ENCODE results near the gene KCNK16. TPM values are rescaled to one million over a fixed set of nuclear protein-coding genes. Genes with fewer than 3 reads are reported as not detected.

KCNK16 gene
- total RNA-seq, 4 donors from 2014 or later, result not detected

DNA sequence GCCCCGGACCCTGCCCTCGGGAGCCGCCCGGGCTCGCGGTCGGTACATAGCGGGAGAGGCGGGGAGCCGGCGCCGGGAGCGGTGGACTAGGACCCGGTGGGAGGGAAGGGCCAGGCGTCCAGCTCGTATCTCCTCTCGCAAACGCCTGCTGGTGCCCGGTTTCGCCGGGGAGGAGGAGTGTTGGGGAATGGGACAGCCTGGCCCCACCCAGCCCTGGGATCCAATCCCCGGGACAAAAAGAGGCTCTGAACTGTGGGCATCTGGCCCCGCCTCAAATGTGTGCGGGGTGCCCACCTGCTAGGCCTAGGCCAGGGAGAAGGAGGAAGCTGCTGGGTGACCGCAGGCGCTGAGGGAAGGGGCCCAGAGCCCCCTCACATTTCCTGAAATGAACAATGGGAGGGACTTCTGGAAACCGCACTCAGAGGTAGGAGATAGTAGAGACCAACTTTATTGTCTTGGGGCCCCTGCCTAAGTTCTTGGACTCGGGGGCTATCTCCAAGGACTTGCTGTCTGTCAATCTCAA is 8.2 kb downstream of the KCNK16 start, which contains the start of gene KCNK17:
Gene KCNK17 (minus strand): TSS at position 147 of the 523 bp plus-strand sequence. CDS start 99 bp downstream, at position 48.
- no peak within 1 kb of the TSS for H3K27ac ChIP-seq
- intact Hi-C loops (cut with DNase I), result loop anchor here (5.0 to 10.0 kb wide), 2 partner anchors 340 to 442 kb away; no protein-coding TSS in a partner anchor
- WGBS, 2 donors, result 6 to 73% methylated on average over 4 to 11 of the region's 28 CpGs

GRCh38 chr6:39313526-39314272 is 8.8 kb downstream of the KCNK16 start:
- no peaks in the 10 kb centered on the region for H3K9me3 ChIP-seq
- peaks cover 12 to 21% (median 16%) of the 10 kb centered on the region in 3 donors for H3K4me1 ChIP-seq
- 3 to 7% methylated on average over 3 to 22 of the region's 80 CpGs for WGBS, 2 donors
- H3K36me3 ChIP-seq, result no peaks in the 10 kb centered on the region
- H3K4me3 ChIP-seq, result peak overlapping the region; percentile 1 to 49 (median 40)
- H3K27ac ChIP-seq, result no peak overlapping the region
- DNase-seq, result no peak
- no peak for TF ChIP-seq POLR2A (IDR thresholded peaks at IDR 0.05)
- TF ChIP-seq, protein P1, sequence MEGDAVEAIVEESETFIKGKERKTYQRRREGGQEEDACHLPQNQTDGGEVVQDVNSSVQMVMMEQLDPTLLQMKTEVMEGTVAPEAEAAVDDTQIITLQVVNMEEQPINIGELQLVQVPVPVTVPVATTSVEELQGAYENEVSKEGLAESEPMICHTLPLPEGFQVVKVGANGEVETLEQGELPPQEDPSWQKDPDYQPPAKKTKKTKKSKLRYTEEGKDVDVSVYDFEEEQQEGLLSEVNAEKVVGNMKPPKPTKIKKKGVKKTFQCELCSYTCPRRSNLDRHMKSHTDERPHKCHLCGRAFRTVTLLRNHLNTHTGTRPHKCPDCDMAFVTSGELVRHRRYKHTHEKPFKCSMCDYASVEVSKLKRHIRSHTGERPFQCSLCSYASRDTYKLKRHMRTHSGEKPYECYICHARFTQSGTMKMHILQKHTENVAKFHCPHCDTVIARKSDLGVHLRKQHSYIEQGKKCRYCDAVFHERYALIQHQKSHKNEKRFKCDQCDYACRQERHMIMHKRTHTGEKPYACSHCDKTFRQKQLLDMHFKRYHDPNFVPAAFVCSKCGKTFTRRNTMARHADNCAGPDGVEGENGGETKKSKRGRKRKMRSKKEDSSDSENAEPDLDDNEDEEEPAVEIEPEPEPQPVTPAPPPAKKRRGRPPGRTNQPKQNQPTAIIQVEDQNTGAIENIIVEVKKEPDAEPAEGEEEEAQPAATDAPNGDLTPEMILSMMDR (IDR thresholded peaks at IDR 0.05), result no peak
- peaks cover 7 to 91% (median 18%) of the 10 kb centered on the region in 4 donors for H3K27me3 ChIP-seq
- intact Hi-C loops (cut with DNase I), result loop anchor here (5.0 to 10.0 kb wide), 2 partner anchors 339 to 441 kb away; no protein-coding TSS in a partner anchor

More for the DNA sequence above, 8.2 kb downstream of the KCNK16 start, which contains the start of gene KCNK17:
- H3K36me3 ChIP-seq, result no peaks in the 10 kb centered on the region
- peak within 1 kb of the TSS; percentile 1 to 49 (median 40) for H3K4me3 ChIP-seq
- no peak for DNase-seq
- peaks cover 12 to 21% (median 16%) of the 10 kb centered on the region in 3 donors for H3K4me1 ChIP-seq
- no peaks in the 10 kb centered on the region for H3K9me3 ChIP-seq
- TF ChIP-seq POLR2A (IDR thresholded peaks at IDR 0.05), result no peak
- peaks cover 7 to 90% (median 18%) of the 10 kb centered on the region in 4 donors for H3K27me3 ChIP-seq

GRCh38 chr6:39312912-39313525 is 9.5 kb downstream of the KCNK16 start:
- Histone ChIP-seq H3K36me3 (no peaks in the 10 kb centered on the region), H3K4me1 (peaks cover 12 to 21% (median 16%) of the 10 kb centered on the region in 3 donors), H3K9me3 (no peaks in the 10 kb centered on the region), H3K4me3 (peak overlapping the region in 3 of 4 donors; percentile 38 to 49 (median 41)), H3K27ac (no peak overlapping the region), H3K27me3 (peaks cover 7 to 85% (median 18%) of the 10 kb centered on the region in 4 donors)
- WGBS, 2 donors, result 3% methylated on average over 5 to 24 of the region's 45 CpGs
- intact Hi-C loops (cut with DNase I), result loop anchor here (5.0 to 10.0 kb wide), 2 partner anchors 338 to 441 kb away; no protein-coding TSS in a partner anchor
- TF ChIP-seq, protein P1 (IDR thresholded peaks at IDR 0.05), result no peak
- TF ChIP-seq POLR2A (IDR thresholded peaks at IDR 0.05), result no peak
- DNase-seq, result no peak

DNA sequence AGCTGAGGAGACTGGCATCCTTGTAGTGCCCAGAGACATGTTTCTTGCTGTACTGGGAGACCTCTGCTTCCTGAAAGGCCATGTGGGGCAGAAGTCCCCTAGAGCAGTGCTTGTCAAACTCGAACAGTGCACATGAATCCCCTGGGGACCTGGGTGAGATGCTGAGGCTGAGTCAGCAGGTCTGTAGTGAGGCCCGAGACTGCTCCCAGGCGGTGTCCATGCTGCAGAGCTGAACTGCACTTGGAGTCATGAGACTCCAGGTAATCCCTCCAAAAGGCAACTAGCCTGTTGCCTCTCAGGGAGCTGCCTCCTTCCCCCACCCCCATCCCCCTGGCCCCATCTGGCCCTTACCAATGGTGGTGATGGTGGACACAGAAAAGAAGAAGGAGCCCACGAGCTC is 12.0 kb downstream of the KCNK16 start:
- Histone ChIP-seq H3K36me3 (no peaks in the 10 kb centered on the region), H3K9me3 (no peaks in the 10 kb centered on the region), H3K27ac (no peak overlapping the region), H3K4me3 (no peak overlapping the region), H3K27me3 (peaks cover 7 to 63% (median 18%) of the 10 kb centered on the region in 4 donors), H3K4me1 (peaks cover 12 to 21% (median 16%) of the 10 kb centered on the region in 3 donors)
- no peak for DNase-seq
- intact Hi-C loops (cut with DNase I), result loop anchor here (5.0 to 10.0 kb wide), 2 partner anchors 336 to 438 kb away; no protein-coding TSS in a partner anchor
- WGBS, 2 donors, result 60% methylated on average over 1 of the region's 4 CpGs; no CpG with 5 or more reads in 1 of the 2 donors
- TF ChIP-seq, protein P1 (IDR thresholded peaks at IDR 0.05), result no peak
- no peak for TF ChIP-seq POLR2A (IDR thresholded peaks at IDR 0.05)

GRCh38 chr6:39309942-39310531 is 12.5 kb downstream of the KCNK16 start:
- H3K36me3 ChIP-seq, result no peaks in the 10 kb centered on the region
- DNase-seq, result no peak
- no peak overlapping the region for H3K4me3 ChIP-seq
- intact Hi-C loops (cut with DNase I), result loop anchor here (5.0 to 10.0 kb wide), 2 partner anchors 335 to 438 kb away; no protein-coding TSS in a partner anchor
- H3K27ac ChIP-seq, result no peak overlapping the region
- TF ChIP-seq POLR2A (IDR thresholded peaks at IDR 0.05), result no peak
- TF ChIP-seq, protein P1 (IDR thresholded peaks at IDR 0.05), result peak; percentile 76 to 93 (median 88)
- no peaks in the 10 kb centered on the region for H3K9me3 ChIP-seq
- peaks cover 12 to 21% (median 16%) of the 10 kb centered on the region in 3 donors for H3K4me1 ChIP-seq
- WGBS, 2 donors, result 46 to 49% methylated on average over 4 of the region's 7 CpGs
- H3K27me3 ChIP-seq, result peaks cover 7 to 58% (median 18%) of the 10 kb centered on the region in 4 donors
